Measurements from ENCODE around the gene GPBAR1. TPM values are rescaled to one million over a fixed set of nuclear protein-coding genes. Genes with fewer than 3 reads are reported as not detected.
"Not testable (repeated sequence)": the region's sequence is repeated elsewhere in the genome, so short reads cannot be mapped to it uniquely, and the experiment has no call there.

The GPBAR1 gene
- total RNA-seq, 1 donor from 2014 or later = 0.68 TPM

DNA sequence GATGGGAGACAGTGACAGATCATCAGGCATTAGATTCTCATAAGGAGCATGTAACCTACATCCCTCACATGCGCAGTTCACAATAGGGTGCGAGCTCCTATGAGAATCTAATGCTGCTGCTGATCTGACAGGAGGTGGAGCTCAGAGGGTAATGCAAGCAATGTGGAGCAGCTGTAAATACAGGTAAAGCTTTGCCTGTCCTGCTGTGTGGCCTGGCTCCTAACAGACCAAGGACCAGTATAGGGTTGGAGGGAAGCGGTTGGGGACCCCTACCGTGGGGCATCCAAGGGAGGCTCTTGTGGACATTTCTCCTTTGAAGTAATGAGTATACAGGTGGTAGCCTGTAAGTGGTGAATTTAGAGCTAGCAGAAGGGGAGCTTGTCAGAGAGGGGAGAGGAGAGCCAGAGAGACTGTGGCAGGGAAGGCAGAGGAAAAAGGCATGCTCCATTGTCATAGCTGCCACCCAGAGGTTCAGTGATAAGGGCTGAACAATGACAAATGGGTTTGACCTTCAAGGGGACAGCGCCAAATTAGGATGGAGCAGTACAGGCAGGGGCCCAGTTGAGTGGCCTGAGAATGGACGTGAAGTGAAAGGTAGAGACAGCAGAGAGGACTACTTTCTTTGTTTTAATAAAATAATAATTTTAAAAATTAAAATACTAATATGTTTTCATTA, 46.7 kb downstream of the GPBAR1 start:
- no peaks in the 10 kb centered on the region for H3K36me3 Mint-ChIP-seq (ENCODE audit: low read depth)
- intact Hi-C loops (cut with micrococcal nuclease) = no loop called here
- H3K27me3 Mint-ChIP-seq = peaks cover 2% of the 10 kb centered on the region
- H3K27ac Mint-ChIP-seq = no peak overlapping the region
- H3K4me1 Mint-ChIP-seq = peaks cover 6% of the 10 kb centered on the region
- no peaks in the 10 kb centered on the region for H3K9me3 Mint-ChIP-seq
- DNase-seq = no peak
- no peak overlapping the region for H3K4me3 Mint-ChIP-seq

- H3K36me3 Mint-ChIP-seq (ENCODE audit: low read depth) = no peaks in the 10 kb centered on the region
- H3K27me3 Mint-ChIP-seq = peaks cover 2% of the 10 kb centered on the region
- intact Hi-C loops (cut with micrococcal nuclease) = no loop called here
- H3K27ac Mint-ChIP-seq = no peak overlapping the region
- peaks cover 12% of the 10 kb centered on the region for H3K4me1 Mint-ChIP-seq
- no peak overlapping the region for H3K4me3 Mint-ChIP-seq
- no peaks in the 10 kb centered on the region for H3K9me3 Mint-ChIP-seq
- DNase-seq = no peak
Measured at GRCh38 chr2:218310853-218311540, 50.2 kb downstream of the GPBAR1 start.

DNA sequence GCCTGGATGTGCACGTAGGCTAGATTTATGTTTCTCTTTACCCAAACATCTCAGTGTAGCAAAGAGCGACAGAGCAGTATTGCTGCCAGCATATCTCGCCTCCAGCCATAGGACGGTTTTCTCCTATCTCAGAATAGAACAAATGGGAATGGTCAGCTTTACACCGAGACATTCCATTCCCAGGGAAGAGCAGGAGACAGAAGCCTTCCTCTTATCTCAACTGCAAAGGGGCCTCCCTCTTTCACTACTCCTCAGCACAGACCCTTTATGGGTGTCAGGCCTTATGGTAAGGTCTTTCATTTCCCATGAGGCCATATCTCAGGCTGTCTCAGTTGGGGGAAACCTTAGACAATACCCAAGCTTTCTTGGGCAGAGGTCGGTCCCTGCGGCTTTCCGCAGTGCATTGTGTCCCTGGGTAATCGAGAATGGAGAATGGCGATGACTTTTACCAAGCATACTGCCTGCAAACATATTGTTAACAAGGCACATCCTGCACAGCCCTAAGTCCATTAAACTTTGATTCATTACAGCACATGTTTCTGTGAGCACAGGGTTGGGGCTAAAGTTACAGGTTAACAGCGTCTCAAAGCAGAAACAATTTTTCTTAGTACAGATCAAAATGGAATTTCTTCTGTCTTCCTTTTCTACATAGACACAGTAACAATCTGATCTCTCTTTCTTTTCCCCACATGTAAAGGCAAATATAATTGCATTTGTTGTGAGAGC, 50.9 kb downstream of the GPBAR1 start:
- not testable (repeated sequence) for H3K27ac Mint-ChIP-seq

GRCh38 chr2:218312267-218312756, 51.5 kb downstream of the GPBAR1 start:
- Mint-ChIP-seq H3K9me3 (no peaks in the 10 kb centered on the region), H3K4me3 (no peak overlapping the region), H3K4me1 (peaks cover 21% of the 10 kb centered on the region), H3K27ac (no peak overlapping the region), H3K27me3 (peaks cover 2% of the 10 kb centered on the region), H3K36me3 (ENCODE audit: low read depth) (peaks cover under 1% of the 10 kb centered on the region)
- intact Hi-C loops (cut with micrococcal nuclease) = no loop called here
- DNase-seq = no peak

More for the DNA sequence above, 50.9 kb downstream of the GPBAR1 start:
- DNase-seq; H3K36me3 Mint-ChIP-seq (ENCODE audit: low read depth); H3K9me3 Mint-ChIP-seq; intact Hi-C loops (cut with micrococcal nuclease); H3K4me3 Mint-ChIP-seq; H3K27me3 Mint-ChIP-seq: not testable (repeated sequence)
- peaks cover 17% of the 10 kb centered on the region for H3K4me1 Mint-ChIP-seq

- DNase-seq = no peak
- H3K4me3 Mint-ChIP-seq = no peak overlapping the region
- intact Hi-C loops (cut with micrococcal nuclease) = no loop called here
- H3K27me3 Mint-ChIP-seq = no peaks in the 10 kb centered on the region
- no peaks in the 10 kb centered on the region for H3K9me3 Mint-ChIP-seq
- peaks cover 2% of the 10 kb centered on the region for H3K36me3 Mint-ChIP-seq (ENCODE audit: low read depth)
- no peak overlapping the region for H3K27ac Mint-ChIP-seq
- H3K4me1 Mint-ChIP-seq = peaks cover 22% of the 10 kb centered on the region
Measured at GRCh38 chr2:218313356-218313755, 52.5 kb downstream of the GPBAR1 start.

Other genes starting within 250 kb of the GPBAR1 start
- gene RUFY4, start 191.8 kb upstream of the GPBAR1 start, total RNA-seq = 0.52 and 1.8 TPM in 2 replicates
- 0.07 and 0.19 TPM in 2 replicates for gene CXCR2, start 135.0 kb upstream of the GPBAR1 start, total RNA-seq
- gene CXCR1, start 94.1 kb upstream of the GPBAR1 start, total RNA-seq = not detected in 2 replicates
- gene ARPC2, start 43.8 kb upstream of the GPBAR1 start, total RNA-seq = 515 and 516 TPM in 2 replicates
- gene AAMP, start 9.1 kb downstream of the GPBAR1 start, total RNA-seq = 85.3 and 89.0 TPM in 2 replicates
- gene PNKD, start 9.5 kb downstream of the GPBAR1 start, total RNA-seq = 15.0 and 21.5 TPM in 2 replicates
- gene TMBIM1, start 31.5 kb downstream of the GPBAR1 start, total RNA-seq = 62.6 and 63.1 TPM in 2 replicates
- gene CATIP, start 95.8 kb downstream of the GPBAR1 start, total RNA-seq = not detected in 2 replicates
- gene SLC11A1, start 121.3 kb downstream of the GPBAR1 start, total RNA-seq = 0.12 and 0.19 TPM in 2 replicates
- gene CTDSP1, start 138.9 kb downstream of the GPBAR1 start, total RNA-seq = 103 and 106 TPM in 2 replicates
- not detected in 2 replicates for gene VIL1, start 158.1 kb downstream of the GPBAR1 start, total RNA-seq

Measured in activated CD4-positive, alpha-beta T cell treated with anti-CD3 and anti-CD28 coated beads, Interleukin-2, amount 10 ng/mL, durations not matched to agents 24 days and 14 days (primary cell).